Measurements from ENCODE around the gene ALKBH6. TPM values are rescaled to one million over a fixed set of nuclear protein-coding genes. Genes with fewer than 3 reads are reported as not detected.

ALKBH6 gene
- total RNA-seq, 2 donors from 2014 or later, result 9.6 to 33.0 TPM

DNA sequence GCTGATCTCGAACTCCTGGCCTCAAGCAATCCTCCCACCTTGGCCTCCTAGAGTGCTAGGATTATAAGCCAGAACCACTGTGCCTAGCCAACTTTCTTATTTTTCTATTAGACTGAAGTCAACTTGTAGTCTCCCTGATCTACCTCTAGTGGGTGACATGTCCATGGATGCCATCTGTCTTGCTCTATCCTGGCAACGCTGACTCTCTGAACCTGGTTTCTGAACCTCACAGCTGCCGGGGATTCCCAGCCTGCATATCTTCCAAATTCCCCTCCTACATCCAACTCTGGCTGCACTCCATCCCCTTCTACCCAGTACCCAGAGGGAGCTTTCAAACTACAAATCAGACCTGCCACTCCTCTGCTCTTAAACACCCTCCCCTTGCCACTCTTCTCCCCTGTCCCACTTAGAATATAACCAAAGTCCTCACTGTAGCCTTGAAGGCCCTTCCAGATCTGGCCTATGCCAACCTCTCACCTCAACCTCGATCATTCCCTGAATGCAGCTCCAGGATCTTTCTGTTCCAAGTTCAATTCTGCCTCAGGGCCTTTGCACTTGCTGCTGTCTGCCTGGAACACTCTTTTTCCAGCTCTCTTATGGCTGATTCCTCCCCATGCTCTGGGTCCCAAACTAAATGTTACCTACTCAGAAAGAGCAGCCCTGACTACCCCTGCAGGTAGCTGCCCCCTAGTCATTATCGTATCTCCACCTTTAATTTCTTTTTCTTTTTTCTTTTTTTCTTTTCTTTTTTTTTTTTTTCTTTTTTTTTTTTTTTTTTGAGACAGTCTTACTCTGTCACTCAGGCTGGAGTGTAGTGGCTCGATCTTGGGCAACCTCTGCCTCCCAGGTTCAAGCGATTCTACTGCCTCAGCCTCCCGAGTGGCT is 16.5 kb upstream of the ALKBH6 start:
- intact Hi-C loops (cut with DNase I), result no loop called here
- TF ChIP-seq, protein P1, sequence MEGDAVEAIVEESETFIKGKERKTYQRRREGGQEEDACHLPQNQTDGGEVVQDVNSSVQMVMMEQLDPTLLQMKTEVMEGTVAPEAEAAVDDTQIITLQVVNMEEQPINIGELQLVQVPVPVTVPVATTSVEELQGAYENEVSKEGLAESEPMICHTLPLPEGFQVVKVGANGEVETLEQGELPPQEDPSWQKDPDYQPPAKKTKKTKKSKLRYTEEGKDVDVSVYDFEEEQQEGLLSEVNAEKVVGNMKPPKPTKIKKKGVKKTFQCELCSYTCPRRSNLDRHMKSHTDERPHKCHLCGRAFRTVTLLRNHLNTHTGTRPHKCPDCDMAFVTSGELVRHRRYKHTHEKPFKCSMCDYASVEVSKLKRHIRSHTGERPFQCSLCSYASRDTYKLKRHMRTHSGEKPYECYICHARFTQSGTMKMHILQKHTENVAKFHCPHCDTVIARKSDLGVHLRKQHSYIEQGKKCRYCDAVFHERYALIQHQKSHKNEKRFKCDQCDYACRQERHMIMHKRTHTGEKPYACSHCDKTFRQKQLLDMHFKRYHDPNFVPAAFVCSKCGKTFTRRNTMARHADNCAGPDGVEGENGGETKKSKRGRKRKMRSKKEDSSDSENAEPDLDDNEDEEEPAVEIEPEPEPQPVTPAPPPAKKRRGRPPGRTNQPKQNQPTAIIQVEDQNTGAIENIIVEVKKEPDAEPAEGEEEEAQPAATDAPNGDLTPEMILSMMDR (IDR thresholded peaks at IDR 0.05), result peak in 1 of 7 experiments; percentile 17
- no peak for TF ChIP-seq POLR2A (IDR thresholded peaks at IDR 0.05)
- H3K27me3 ChIP-seq, result peaks cover 0 to 6% of the 10 kb centered on the region in 2 donors
- H3K9me3 ChIP-seq, result no peaks in the 10 kb centered on the region
- no peaks in the 10 kb centered on the region for H3K36me3 ChIP-seq (replicated peaks in 1 of 2; ENCODE audit: insufficient read depth in 1 of 2, low read depth in 2 of 2)
- ATAC-seq (peak; percentile 37), DNase-seq (peak in 1 of 4 donors; percentile 29)
- peaks cover 7% of the 10 kb centered on the region for H3K4me1 ChIP-seq
- H3K4me3 ChIP-seq, result no peak overlapping the region
- H3K27ac ChIP-seq, result no peak overlapping the region
- 81 to 85% methylated on average over 5 to 8 of the region's 8 CpGs for WGBS, 2 donors

DNA sequence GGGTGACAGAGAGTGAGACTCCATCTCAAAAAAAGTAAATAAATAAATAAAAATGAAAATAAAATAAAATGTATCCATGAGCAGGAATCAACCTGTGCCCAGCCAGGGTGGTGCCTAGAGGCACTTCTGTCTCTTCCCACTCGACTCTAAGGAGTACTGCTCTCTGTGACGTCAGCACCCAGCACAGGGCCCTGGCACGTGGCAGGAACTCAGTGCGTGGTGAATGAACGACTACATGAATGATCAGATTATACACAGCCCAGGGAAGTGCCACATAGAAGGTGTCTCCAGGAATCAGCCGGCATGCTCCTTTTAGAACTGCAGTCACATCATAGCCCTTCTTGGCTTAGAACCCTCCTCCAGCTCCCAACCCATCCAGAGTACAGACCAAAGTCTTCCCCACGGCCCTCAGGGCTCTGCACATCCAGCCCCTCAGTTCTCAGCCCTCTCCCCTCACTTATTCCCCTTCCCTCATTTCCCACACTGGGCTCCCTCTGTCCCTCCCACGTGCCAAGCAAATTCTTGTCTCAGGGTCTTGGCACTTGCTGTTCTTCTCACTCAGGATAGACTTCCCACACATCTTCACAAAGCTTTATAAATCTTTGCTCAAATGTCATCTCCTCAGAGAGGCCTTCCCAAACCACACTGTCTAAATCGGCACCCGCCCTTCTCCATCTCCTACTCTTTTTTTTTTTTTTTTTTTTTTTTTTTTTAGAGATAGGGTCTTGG is 14.5 kb upstream of the ALKBH6 start:
- Histone ChIP-seq H3K4me3 (no peak overlapping the region), H3K9me3 (no peaks in the 10 kb centered on the region), H3K27me3 (peaks cover 0 to 6% of the 10 kb centered on the region in 2 donors), H3K27ac (no peak overlapping the region), H3K4me1 (peaks cover 7% of the 10 kb centered on the region), H3K36me3 (replicated peaks in 1 of 2; ENCODE audit: insufficient read depth in 1 of 2, low read depth in 2 of 2) (no peaks in the 10 kb centered on the region)
- no peak for ATAC-seq
- WGBS, 2 donors, result 72 to 84% methylated on average over 10 of the region's 10 CpGs
- intact Hi-C loops (cut with DNase I), result no loop called here
- DNase-seq, result no peak
- TF ChIP-seq, protein P1 (IDR thresholded peaks at IDR 0.05), result no peak
- TF ChIP-seq POLR2A (IDR thresholded peaks at IDR 0.05), result no peak

DNA sequence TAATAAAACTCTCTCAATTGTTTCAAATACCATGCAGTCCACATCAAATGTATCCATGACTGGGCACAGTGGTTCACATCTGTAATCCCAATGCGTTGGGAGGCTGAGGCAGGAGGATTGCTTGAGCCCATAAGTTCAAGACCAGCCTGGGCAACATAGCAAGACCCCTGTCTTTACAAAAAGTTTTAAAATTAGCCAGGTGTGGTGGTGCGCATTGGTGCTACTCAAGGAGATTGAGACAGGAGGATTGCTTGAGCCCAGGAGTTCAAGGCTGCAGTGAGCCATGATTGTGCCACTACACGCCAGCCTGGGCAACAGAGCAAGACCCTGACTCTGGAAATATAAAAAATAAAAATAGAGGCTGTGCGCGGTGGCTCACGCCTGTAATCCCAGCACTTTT is 13.7 kb upstream of the ALKBH6 start:
- H3K4me3 ChIP-seq, result no peak overlapping the region
- no peaks in the 10 kb centered on the region for H3K36me3 ChIP-seq (replicated peaks in 1 of 2; ENCODE audit: insufficient read depth in 1 of 2, low read depth in 2 of 2)
- peaks cover 0 to 3% of the 10 kb centered on the region in 2 donors for H3K27me3 ChIP-seq
- H3K4me1 ChIP-seq, result peaks cover 5% of the 10 kb centered on the region
- TF ChIP-seq, protein P1 (IDR thresholded peaks at IDR 0.05), result no peak
- no peak for TF ChIP-seq POLR2A (IDR thresholded peaks at IDR 0.05)
- intact Hi-C loops (cut with DNase I), result no loop called here
- ATAC-seq (no peak), DNase-seq (no peak)
- H3K9me3 ChIP-seq, result no peaks in the 10 kb centered on the region
- 86 to 89% methylated on average over 6 of the region's 6 CpGs for WGBS, 2 donors
- no peak overlapping the region for H3K27ac ChIP-seq

DNA sequence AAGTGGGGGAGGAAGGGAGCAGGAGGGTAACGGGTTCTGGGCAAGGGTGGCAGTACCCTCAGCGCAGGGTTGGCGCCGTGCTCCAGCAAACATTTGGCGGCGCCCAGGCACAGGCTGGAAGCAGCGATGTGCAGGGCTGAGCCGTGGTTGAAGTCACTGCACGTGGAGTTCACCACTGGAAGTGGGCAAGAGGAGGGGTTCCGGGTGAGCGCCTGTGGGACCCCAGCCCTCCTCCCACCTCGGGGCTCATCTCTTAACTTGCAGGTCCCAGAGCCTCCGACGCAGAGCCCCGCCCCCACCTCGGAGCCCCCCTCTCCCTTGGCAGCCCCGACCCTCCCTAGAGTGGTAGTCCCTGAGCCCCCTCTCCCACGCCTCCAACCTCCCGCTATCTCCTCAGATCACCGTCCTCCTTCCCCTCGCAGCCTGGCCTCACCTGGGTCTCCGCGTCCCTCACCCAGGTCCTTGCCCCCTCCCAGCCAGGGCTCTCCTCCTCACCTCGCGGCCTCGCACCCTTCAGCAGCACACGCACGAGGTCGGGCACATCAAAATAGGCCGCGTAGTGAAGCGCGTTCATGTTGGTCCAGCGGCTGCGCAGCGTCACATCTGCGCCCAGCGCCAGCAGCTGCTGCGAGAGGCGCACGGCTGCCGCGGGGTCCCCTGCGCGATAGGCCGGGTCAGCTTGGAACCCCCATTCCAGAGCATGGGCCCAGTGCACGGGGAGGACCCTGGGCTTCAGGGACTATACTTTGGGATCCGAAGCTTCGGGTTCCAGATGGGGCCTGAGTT is 12.3 kb upstream of the ALKBH6 start:
- no peak overlapping the region for H3K4me3 ChIP-seq

More for the DNA sequence above, 12.3 kb upstream of the ALKBH6 start:
- no peak for ATAC-seq
- TF ChIP-seq, protein P1 (IDR thresholded peaks at IDR 0.05), result no peak
- TF ChIP-seq POLR2A (IDR thresholded peaks at IDR 0.05), result no peak
- DNase-seq, result no peak
- Histone ChIP-seq H3K9me3 (no peaks in the 10 kb centered on the region), H3K36me3 (replicated peaks in 1 of 2; ENCODE audit: insufficient read depth in 1 of 2, low read depth in 2 of 2) (no peaks in the 10 kb centered on the region), H3K27me3 (no peaks in the 10 kb centered on the region), H3K4me1 (no peaks in the 10 kb centered on the region), H3K27ac (no peak overlapping the region)
- WGBS, 2 donors, result 93 to 97% methylated on average over 25 to 49 of the region's 49 CpGs
- intact Hi-C loops (cut with DNase I), result no loop called here

Measured in body of pancreas (tissue), 4 donors.